GM19438 (cell line): Measurements from ENCODE around the gene NEGR1.

ENCODE experiments used
- ATAC-seq: cut with Tn5 transposase; IDR thresholded peaks from one replicate; pipeline ENCODE4 v1.9.1; 2021; ENCODE audit warnings: low read depth; ENCODE audit not compliant: unreplicated experiment

Gene NEGR1

DNA sequence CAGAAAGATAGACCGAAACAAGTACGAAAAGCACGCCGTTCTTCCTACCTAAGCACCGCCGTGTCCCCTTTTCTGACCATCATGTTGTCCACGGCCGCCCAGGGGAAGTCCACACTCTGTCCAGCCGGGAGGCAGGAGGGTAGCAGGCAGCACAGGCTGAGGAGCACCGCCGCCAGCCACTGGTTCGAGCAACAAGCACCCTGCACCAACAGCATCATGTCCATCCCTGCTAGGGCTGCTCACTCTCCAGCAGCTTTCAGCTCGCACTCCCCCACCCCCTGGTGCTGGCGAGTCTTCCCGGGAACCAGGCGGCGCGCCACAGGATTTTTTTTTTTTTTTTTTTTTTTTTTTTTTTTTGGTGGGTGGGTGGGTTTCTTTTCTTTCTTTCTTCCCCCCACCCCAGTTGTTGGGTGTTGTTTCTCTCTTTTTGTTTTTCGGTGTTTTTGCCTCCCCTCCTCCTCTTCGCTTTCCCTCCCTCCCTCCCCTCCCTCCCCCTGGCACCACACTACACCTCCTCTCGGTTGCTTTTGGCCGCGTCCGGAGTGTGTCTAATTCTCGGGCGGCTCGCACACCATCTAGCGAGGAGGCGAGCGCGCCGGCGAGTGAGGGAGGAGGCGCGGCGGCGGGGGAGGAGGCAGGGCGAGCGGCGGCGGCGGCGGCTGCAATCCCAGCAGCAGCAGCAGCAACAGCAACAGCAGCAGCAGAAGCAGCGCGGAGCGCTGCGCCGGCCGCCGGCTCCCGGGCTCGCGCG is at the start of gene NEGR1:
TSS of gene NEGR1 (minus strand) at position 269 of the 751 bp plus-strand sequence.
- ATAC-seq: peak; percentile 73

DNA sequence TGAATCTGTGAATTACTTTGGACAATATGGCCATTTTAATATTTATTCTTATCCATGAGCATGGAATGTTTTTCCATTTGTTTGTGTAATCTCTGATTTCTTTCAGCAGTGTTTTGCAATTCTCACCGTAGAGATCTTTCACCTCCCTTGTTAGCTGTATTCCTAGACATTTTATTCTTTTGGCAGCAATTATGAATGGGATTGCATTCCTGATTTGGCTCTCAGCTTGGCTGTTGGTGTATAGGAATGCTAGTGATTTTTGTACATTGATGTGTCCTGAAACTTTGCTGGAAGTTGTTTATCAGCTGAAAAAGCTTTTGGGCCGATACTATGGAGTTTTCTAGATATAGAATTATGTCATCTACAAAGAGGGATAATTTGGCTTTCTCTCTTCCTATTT is 44.2 kb upstream of the NEGR1 start:
- no peak for ATAC-seq

DNA sequence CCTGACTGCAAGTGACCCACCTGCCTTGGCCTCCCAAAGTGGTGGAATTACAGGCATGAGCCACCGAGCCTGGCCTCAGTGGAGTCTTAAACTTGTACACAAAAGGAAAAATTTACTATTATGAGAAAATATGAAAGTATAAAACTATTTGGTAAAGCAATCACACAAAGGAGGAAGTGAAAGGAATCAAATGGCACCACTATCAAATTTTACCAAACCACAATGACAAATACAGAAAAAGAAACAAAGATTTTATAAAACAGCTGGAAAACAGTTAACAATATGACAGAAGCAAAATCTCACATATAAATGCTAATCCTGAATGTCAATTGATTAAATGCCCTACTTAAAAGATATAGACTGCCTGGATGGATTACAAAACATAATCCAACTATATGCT is 42.1 kb upstream of the NEGR1 start:
- no peak for ATAC-seq

DNA sequence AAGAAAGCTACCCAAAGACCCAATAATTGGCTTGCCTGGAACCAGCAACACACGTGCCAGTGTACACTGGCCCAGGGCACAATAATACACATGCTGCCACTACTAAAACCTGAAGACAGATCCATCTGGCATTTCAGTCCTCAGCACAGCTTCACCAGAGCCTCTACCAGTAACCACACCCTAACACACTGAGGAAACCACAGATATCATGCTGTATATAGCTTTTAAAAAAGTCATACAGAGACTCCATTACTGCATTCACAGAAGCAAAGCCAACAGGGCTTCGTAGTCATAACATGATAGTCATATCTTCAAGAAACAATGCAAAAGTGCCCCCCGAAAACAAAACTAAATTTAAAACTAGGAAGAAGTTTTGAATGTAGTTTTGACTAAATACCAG is 40.6 kb upstream of the NEGR1 start:
- no peak for ATAC-seq

DNA sequence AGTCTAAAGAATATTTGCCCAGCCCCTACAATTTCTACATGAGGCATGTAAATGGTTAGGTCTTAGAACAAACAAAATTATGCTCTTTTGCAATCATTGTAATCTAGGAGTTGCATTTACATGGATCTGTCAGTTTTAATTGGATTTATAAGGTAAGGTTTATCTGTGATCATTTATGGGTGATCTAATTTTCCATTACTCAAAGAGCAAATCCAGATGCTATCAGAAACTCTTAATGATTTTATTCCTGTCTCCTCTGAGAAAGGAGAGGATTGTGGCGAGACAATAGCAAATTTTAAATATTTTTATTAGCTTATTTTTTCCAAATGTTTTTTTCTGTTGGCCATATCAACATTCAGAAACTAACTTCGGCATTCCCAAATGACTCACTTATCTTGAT is 14.2 kb upstream of the NEGR1 start:
- ATAC-seq: no peak

DNA sequence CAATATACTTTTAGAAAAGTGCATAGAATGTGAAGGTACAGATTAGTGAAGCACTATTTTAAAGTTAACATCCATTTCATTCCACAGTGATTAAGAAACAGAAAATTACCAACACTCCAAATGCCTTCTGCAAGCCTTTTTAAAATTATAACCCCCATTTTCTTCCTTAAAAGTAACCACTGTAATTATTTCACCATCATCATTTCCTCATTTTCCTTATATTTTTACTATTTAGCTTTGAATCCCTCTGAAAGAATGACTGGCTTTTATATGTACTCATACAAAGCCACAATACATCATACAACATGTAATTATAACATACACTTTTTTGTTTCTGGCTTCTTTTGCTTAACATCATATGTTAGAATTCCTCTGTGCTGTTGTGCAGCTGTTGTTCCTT is 6.5 kb upstream of the NEGR1 start:
- ATAC-seq: no peak

DNA sequence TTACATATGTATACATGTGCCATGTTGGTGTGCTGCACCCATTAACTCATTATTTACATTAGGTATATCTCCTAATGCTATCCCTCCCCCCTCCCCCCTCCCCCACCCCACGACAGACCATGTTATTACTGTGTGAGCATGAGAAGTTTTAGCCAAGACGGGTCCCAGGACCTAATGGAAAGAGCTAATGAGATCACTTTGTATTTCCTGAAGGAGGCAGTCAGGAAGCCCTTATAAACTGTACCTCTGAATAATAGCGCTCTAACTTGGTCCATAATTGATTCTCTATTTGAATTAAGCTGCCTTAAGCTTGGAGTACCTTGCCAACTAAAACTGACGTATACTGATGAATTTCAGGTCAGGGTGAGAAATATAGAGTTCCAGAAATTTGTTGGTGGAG is 4.1 kb upstream of the NEGR1 start:
- ATAC-seq: no peak

DNA sequence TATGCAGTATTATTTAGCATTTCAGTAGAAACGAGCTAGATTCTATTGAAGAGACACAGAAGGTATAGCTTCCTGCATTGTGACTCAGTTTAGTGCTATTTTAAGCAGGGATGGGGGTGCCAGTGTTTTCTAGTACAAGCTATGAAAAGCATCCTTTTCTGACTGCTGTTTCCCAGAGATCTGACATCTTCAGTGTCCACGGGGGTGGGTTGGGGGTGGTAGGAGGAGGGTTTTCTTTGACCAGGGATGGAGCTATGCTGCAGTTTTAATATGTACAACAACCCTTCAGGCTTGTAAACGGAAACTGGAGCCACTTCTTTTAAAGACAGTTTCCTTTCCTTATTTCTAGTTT is 2.7 kb upstream of the NEGR1 start:
- no peak for ATAC-seq

DNA sequence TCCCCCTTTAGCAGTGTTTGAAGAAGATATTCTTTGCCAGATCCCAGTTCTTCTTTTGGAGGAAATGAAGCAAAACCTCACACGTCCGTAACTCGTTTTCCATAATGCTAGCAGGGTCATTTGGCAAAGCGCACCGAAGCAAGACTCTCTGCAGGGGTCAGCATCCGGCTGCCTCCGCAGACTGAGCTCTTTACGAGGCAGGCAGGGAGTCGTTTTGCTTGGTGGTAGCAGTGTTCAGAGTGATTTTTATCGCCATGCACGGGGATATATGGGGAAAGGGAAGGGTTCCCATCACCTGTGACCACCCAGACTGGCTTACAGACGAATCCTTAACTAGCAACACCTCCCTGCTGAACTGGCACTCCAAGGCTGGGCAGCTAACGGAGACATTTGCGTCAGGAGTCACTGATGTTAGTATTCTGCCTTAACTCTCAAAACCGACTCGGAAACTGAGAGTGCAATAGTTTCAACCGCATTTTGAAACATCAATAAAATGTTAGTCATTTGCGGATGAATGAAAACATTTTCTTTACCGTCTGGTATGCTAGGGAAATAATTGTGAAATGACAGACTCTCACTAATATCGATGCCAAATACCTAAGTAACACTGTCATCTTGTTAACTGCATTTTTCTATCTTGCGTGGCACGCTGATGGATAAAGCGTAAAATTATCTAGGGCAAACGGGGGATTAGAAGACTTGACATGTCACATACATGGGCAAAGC is 2.2 kb upstream of the NEGR1 start:
- ATAC-seq: peak; percentile 52

DNA sequence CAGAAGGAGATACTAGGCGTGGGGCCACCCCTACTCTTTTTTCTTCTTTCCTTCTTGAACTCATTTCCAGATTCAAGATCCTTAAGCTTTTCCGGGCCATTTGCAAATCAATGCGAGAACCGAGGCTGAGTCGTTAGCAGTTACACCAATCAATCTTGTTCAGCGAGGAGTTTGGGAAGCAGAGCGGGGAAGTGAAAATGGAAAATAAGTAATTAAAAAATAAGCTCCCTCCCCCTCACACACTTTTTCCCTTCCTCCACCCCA is 1.7 kb upstream of the NEGR1 start:
- no peak for ATAC-seq

DNA sequence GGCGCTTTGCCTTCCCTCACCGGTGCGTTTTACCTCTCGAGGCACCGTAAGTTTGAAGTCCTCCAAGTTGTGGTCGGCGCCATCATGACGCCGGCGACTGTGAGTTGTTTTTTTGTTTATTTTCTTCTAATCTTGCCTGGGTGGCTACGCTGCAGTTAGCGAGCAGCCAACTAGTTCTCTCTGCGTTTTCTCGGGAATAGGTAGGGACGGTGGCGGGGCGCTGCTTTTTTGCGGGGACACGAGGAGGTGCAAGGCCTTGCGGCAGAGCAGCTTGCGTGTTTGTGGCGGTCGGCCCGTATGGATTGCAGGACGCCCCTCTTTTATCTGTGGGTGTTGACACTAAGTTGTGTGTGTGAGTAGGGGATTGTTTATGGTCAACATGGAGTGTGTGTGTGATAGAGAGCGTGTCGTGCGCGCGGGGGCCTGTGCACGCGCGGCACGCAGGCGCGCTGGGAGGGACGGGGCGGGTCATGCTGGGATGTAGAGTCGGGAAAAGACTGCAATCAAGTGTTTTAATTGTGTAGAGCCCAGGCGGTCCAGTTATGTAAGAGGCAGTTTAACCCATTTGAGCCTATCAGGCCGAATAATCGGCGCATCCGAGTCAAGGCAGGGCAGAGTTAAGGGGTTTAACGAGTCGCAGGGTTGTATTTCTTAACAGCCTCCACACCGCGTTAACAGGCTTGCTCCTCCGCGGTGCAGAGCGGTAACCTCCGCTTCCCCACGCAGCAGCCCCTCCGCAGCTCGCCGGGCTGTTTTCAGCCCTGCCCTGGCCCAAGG is 1.2 kb upstream of the NEGR1 start:
- ATAC-seq: no peak

DNA sequence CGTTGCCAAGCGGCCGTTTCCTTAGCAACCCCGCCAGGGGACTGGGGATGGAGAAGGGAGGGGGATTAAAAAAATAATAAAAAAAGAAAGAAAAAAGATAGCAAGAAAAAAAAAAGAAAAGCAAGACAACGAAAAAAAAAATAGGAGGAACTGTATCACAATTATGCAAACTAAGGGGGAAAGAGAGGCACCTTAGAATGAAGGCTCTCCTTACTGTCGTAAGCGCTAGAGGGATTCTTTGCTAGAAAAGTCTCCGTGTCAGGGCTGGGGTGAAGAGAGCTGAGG is 625 bp upstream of the NEGR1 start:
- peak; percentile 13 for ATAC-seq

DNA sequence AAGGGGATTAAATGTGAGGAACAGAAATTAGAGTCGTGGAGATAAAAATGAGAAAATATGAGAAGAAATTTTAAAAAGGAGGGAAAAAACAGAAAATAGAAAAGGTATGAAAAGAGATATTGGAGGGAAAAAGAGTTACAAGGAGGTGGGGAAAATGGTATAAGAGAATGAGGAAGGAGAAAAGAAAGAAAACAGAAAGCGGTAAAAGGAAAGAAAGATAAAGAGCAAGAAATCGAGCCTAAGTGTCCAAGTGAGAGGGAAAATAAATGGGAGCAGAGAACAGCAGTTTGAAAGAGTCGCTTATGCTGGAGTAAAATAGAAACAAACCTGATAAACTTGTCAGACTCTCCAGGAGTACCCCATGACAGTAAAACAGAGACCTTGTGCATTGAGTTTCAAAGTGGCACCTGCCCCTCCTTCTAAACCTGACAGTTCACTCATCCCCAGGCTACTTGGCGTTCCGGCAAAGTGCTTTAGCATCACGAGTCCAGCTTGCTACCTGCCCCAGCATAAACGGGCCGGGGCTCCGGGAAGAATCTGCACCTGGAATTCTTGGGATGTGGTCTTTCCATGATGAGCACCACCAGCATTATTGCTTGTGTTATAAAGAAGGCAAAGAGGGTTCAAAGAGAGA is 585 bp downstream of the NEGR1 start:
- ATAC-seq: no peak

DNA sequence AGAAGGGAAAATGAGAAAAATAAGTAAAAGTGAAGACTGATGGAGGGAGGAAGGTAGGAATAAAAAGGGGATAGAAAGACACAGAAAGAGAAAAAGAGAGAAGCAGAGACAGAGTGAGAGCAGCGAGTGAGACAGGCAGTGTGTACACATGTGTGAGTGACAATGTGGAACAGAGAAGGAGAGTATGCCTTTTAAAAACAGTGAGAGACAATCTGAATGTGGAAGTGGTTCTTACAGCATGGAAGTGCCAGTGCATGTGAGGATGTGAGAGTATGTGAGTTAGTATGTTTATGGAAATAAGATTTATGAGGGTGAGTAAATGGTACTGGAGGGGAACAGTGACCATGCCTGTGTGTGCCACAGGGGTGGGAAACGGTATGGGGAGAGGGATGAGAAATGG is 1.2 kb downstream of the NEGR1 start:
- ATAC-seq: no peak

DNA sequence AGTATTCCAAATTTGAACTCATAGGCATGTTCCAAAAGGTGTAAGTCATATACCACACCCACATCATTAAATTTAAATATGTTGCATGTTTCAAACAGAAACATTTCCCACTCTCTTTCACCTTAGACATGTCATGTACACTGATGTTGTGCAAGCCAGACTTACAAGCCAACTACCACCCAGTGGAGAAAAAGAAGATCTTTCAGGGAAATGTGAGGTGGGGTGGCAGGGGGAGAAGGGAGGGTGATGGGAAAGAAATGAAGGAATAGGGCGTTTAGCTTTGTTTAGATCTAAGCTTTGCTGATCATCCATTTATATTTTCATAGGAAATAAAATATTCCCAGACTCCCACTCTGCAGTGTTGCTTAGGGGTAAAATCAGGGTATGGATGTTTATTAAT is 1.6 kb downstream of the NEGR1 start:
- no peak for ATAC-seq

DNA sequence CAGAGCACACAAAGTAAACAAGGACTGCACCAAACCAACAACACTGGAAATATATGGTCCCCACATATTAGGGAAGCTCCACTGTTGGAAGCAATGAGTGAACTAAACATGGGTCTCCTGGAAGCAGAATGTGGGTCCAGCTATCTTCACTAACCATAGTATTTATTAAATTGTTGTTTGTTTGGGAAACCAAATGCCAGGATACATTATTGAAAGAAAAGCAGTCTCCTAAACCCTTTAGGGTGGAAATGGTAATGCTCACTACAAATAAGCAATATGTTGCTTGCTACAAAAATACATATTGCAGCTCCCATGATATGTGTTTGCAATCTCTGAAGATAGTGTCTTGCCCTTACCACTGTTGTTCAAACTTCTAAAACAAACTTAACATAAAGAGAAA is 2.2 kb downstream of the NEGR1 start:
- no peak for ATAC-seq

DNA sequence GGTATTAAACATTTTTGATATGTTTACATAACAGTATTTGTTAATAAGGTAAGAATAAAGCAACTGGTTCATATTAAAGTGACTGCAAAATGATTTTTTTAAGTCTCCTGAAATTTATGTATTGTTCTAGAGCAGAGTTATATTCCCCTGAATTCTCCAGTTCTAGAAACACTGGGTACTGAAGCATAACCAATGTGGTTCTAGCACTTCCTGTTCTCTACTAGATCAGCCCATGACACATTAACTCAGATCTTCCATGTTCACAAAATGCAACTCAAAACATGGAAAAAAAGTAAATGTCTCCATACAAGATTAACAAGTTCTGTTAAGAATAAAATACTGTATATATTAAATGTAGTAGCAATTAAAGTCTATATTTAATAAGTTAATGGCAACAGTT is 3.9 kb downstream of the NEGR1 start:
- no peak for ATAC-seq

DNA sequence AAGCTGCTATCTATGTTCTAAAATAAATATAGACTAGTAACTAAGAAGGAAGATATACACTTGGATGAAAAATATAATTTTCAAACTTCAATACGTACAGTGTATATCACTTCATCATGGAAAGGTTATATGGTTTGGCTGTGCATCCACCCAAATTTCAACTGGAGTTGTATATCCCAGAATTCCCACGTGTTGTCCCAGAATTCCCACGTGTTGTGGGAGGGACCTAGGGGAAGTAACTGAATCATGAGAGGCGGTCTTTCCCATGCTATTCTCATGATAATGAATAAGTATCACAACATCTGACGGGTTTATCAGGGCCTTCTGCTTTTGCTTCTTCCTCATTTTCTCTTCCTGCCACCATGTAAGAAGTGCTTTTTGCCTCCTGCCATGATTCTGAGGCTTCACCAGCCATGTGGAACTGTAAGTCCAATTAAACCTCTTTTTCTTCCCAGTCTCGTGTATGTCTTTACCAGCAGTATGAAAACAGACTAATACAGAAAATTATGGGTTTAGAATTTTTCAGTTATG is 10.7 kb downstream of the NEGR1 start:
- no peak for ATAC-seq

DNA sequence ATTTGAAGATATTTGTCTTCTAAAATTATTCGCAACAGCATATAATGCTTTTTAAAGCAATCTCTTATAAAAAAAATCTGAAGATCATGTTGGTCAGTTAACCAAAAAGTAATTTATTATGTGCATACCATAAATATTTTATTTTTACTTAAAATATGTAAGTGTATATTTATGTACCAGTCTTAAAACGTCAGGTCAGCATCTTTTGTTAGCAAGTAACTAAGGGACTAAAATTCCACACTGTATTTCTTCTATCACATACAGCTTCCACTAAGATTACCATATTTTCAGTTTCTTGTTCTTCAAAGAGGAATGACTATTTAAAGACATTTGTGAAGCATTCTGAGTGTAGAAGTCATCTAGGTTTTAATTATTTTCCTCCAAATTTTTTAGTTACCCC is 19.6 kb downstream of the NEGR1 start:
- no peak for ATAC-seq

DNA sequence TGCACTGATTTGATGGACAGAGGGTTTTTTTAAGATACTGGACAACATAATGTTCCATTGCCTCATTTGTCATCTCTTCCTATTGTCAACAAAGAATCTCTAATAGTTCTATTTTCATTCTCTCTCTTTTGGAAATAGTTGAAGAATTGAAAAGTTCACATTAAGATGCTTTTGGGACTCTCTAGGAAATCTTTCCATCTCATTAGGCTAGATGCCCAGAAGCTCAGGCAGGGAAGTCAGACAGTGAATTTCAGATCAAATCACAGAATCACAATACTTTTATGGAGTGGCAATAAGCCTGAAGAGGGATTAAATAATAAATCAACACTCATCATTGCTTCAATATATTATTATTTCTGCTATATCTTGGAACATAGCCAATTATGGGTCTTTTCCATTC is 29.2 kb downstream of the NEGR1 start:
- ATAC-seq: no peak

DNA sequence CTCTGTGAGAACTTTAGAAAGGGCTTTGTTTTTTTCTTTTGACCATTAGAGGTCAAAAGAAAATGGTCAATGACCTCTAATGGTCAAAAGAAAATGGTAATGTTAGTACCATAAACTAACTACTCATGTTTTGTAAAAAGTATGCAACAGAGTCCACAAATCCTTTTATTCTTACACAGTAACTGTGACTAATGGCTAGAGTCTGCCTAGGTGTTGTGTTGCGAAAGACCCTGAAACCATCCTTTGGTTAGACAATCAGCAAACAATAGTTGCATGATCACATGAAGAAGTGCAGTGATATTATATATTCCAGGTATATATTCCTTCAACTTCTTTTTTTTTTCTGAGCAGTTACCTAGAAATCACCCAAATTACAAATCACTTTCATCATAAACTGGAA is 40.9 kb downstream of the NEGR1 start:
- ATAC-seq: no peak
